HepG2 (cell line): ENCODE data around the gene NFATC2. TPM values are rescaled to one million over a fixed set of nuclear protein-coding genes. Genes with fewer than 3 reads are reported as not detected.

Source experiments
- ATAC-seq: fragments of 200-7000 bp; cut with Tn5 transposase; 3 replicates; pipeline ENCODE4 v1.9.1; 2020; ENCODE audit warnings: mild to moderate bottlenecking, moderate library complexity
- BruUV-seq: library from RNA; stranded (reverse); fragments of 400-500 nt; replicated peaks from 2 replicates; lab custom pipeline; 2021; lab: Mats Ljungman, UMichigan
- CTCF ChIA-PET: fragments of 300-600 bp; formaldehyde crosslinking; extraction: SDS; loops from one replicate; lab custom pipeline; 2021; ENCODE audit warnings: low total read pairs, inconsistent platforms, low intra/inter-chr PET ratio; lab: Yijun Ruan, JAX
- POLR2A ChIA-PET: fragments of 350-600 bp; sonication (Branson Sonifier 250); formaldehyde crosslinking; loops from one replicate; lab custom pipeline; 2020; ENCODE audit warnings: antibody characterized with exemption, inconsistent platforms; lab: Yijun Ruan, JAX
- DNase-seq: peaks from one replicate; pipeline ENCODE4 v3.0.0-alpha.2; 2015; ENCODE audit warnings: low spot score
- FAIRE-seq: peaks from 3 replicates; lab custom pipeline; 2011; peaks lifted over from hg19 to GRCh38; lab: Jason Lieb, UNC
- H2AFZ ChIP-seq: one replicate; pipeline ENCODE4 v1.6.1; 2011; ENCODE audit warnings: low read length, inconsistent platforms
- H3K27ac ChIP-seq: fragments of 300-600 bp; 3 replicates; pipeline ENCODE4 v1.8.0; 2011; ENCODE audit warnings: mixed run types, mild to moderate bottlenecking, mixed read lengths, low read length, inconsistent platforms; ENCODE audit not compliant: insufficient read depth; ENCODE audit errors: extremely low read length
- H3K27me3 ChIP-seq, 2 experiments: fragments of 200-600 bp in 1 of 2; 2 replicates in 1 of 2; 3 replicates in 1 of 2; pipeline versions ENCODE4 v1.6.0 to v1.8.0; 2011; ENCODE audit warnings: low read length in 2 of 2, mild to moderate bottlenecking in 2 of 2, moderate library complexity in 2 of 2, inconsistent platforms in 1 of 2; ENCODE audit not compliant: insufficient read depth in 2 of 2, control insufficient read depth in 1 of 2
- H3K36me3 ChIP-seq, 2 experiments: fragments of 200-600 bp in 1 of 2; replicated peaks in 1 of 2; 2 replicates in 1 of 2; 3 replicates in 1 of 2; pipeline versions ENCODE4 v1.5.1 to v1.8.0; 2011; ENCODE audit warnings: low read length in 2 of 2, inconsistent platforms in 1 of 2; ENCODE audit not compliant: insufficient read depth in 2 of 2, control insufficient read depth in 1 of 2
- H3K4me1 ChIP-seq: 2 replicates; pipeline ENCODE4 v1.5.1; 2012; ENCODE audit warnings: low read length, inconsistent platforms; ENCODE audit not compliant: insufficient read depth
- H3K4me2 ChIP-seq: 2 replicates; pipeline ENCODE4 v1.6.0; 2011; ENCODE audit warnings: low read depth, low read length, inconsistent platforms
- H3K4me3 ChIP-seq, 3 experiments: fragments of 200-600 bp in 1 of 3; sonication (generic), shearing (Covaris generic) in 1 of 3; replicated peaks in 1 of 3; 2 replicates each; pipeline ENCODE4 v1.5.1; 2011 to 2016; ENCODE audit warnings: low read length in 3 of 3, inconsistent platforms in 2 of 3, low read depth in 2 of 3, mild to moderate bottlenecking in 2 of 3, control low read depth in 1 of 3, mixed read lengths in 1 of 3; ENCODE audit not compliant: insufficient read depth in 1 of 3
- H3K79me2 ChIP-seq: one replicate; pipeline ENCODE4 v1.6.1; 2011; ENCODE audit warnings: low read length, inconsistent platforms; ENCODE audit not compliant: insufficient read depth
- H3K9ac ChIP-seq: 2 replicates; pipeline ENCODE4 v1.6.0; 2011; ENCODE audit warnings: mild to moderate bottlenecking, low read depth, low read length, inconsistent platforms; ENCODE audit not compliant: insufficient read depth
- H3K9me3 ChIP-seq: 2 replicates; pipeline ENCODE4 v1.5.1; 2012; ENCODE audit warnings: mild to moderate bottlenecking, low read length
- H4K20me1 ChIP-seq: 2 replicates; pipeline ENCODE4 v1.6.0; 2011; ENCODE audit warnings: inconsistent platforms, mild to moderate bottlenecking, low read length, moderate library complexity; ENCODE audit not compliant: insufficient read depth
- FOSL1 ChIP-seq: sonication (generic); formaldehyde crosslinking; IDR thresholded peaks from 2 replicates; pipeline ENCODE4 v1.9.0; 2021; ENCODE audit warnings: missing genetic modification reagents, borderline replicate concordance
- MXD4 ChIP-seq: IDR thresholded peaks from 2 replicates; pipeline ENCODE4 v1.6.1; 2016; ENCODE audit warnings: mild to moderate bottlenecking, missing biosample characterization, missing genetic modification reagents
- ONECUT2 ChIP-seq: sonication (generic); formaldehyde crosslinking; IDR thresholded peaks from 2 replicates; pipeline ENCODE4 v1.4.0; 2020; ENCODE audit warnings: missing genetic modification reagents
- POLR2AphosphoS5 ChIP-seq: IDR thresholded peaks from 2 replicates; pipeline ENCODE4 v1.6.1; 2012; ENCODE audit warnings: low read depth, low read length
- ZNF264 ChIP-seq: sonication (generic); formaldehyde crosslinking; IDR thresholded peaks from 2 replicates; pipeline ENCODE4 v1.4.0; 2020; ENCODE audit warnings: missing genetic modification reagents
- ZNF788 ChIP-seq: sonication (generic); formaldehyde crosslinking; IDR thresholded peaks from 2 replicates; pipeline ENCODE4 v1.5.0; 2020; ENCODE audit warnings: mild to moderate bottlenecking, missing genetic modification reagents, borderline replicate concordance
- ZNF841 ChIP-seq: sonication (generic); formaldehyde crosslinking; IDR thresholded peaks from 2 replicates; pipeline ENCODE4 v1.8.1; 2023; ENCODE audit warnings: missing genetic modification reagents, borderline replicate concordance
- WGBS: methylation state at CpG from one replicate; pipeline ENCODE4 v1.1.6; 2017; ENCODE audit warnings: low lambda C conversion rate; 5-methylcytosine and 5-hydroxymethylcytosine counted together
- in situ Hi-C: cut with HindIII; loops from 2 replicates; pipeline ENCODE4 v1.10.0; 2017; ENCODE audit warnings: low pct_unique_long_range_greater_than_20kb; ENCODE audit not compliant: extremely low pct_ligation_motif_present
- intact Hi-C: fragments of 100-400 bp; cut with micrococcal nuclease; formaldehyde crosslinking; loops from one replicate; pipeline ENCODE4 v1.10.0; 2022; ENCODE audit not compliant: unreplicated experiment
- polyA plus RNA-seq, 8 experiments: library from polyadenylated mRNA; depleted of rRNA in 3 of 8; stranded (reverse) in 7 of 8; unstranded in 1 of 8; fragments of >200 nt; fragmentation: Illumina TruSeq in 4 of 8; extraction: Trizol in 4 of 8; gene quantifications; 2 replicates each; pipeline versions ENCODE4 v1.2.1 to v1.2.3, GENCODE V29; 2011 to 2016; ENCODE audit warnings: low read depth in 4 of 8, missing spikeins in 1 of 8, mixed read lengths in 1 of 8; ENCODE audit not compliant: insufficient read depth in 1 of 8
- total RNA-seq, 5 experiments: library from RNA; depleted of rRNA; stranded (reverse); fragments of >200 nt; fragmentation: Illumina TruSeq; extraction: Trizol; gene quantifications; 2 replicates each; pipeline ENCODE4 v1.2.3, GENCODE V29; 2016; ENCODE audit warnings: low read depth in 1 of 5
- TF ChIP-seq, protein P1 (sequence below): sonication (generic); formaldehyde crosslinking; IDR thresholded peaks from 2 replicates; pipeline ENCODE4 v1.5.0; 2020; ENCODE audit warnings: mild to moderate bottlenecking, missing genetic modification reagents, borderline replicate concordance
- TF ChIP-seq, protein P2 (sequence below): sonication (generic); formaldehyde crosslinking; IDR thresholded peaks from 2 replicates; pipeline ENCODE4 v1.4.0; 2020; ENCODE audit warnings: missing genetic modification reagents
- TF ChIP-seq, protein P3 (sequence below): sonication (generic); formaldehyde crosslinking; IDR thresholded peaks from 2 replicates; pipeline ENCODE4 v1.4.0; 2020; ENCODE audit warnings: missing genetic modification reagents

NFATC2 gene
- total and polyA plus RNA-seq, 2 of the 13 experiments (the other 11 are each of a cell fraction or from before 2014, with no cell fraction given): 1.9 to 3.3 TPM

DNA sequence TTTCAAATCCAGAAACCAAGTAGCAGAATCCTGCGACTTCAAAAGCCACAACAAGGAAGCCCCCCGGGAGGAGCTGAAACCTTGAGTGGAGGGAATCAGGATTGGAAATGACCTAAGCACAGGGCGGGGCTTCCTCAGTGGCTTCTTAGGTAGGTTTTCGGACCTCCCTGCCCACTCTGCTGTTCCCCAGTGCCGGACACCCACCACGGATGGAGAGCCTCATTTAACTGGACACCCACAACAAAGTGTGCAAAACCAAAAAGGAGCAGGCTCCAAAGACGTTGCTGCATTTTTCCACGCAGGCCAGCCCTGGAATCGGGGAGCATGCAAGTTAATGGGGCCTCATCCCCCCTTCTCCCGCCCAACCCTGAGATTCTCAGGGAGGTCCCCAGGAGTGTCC, 144.4 kb downstream of the NFATC2 start (continued):
- TF ChIP-seq, protein P1, sequence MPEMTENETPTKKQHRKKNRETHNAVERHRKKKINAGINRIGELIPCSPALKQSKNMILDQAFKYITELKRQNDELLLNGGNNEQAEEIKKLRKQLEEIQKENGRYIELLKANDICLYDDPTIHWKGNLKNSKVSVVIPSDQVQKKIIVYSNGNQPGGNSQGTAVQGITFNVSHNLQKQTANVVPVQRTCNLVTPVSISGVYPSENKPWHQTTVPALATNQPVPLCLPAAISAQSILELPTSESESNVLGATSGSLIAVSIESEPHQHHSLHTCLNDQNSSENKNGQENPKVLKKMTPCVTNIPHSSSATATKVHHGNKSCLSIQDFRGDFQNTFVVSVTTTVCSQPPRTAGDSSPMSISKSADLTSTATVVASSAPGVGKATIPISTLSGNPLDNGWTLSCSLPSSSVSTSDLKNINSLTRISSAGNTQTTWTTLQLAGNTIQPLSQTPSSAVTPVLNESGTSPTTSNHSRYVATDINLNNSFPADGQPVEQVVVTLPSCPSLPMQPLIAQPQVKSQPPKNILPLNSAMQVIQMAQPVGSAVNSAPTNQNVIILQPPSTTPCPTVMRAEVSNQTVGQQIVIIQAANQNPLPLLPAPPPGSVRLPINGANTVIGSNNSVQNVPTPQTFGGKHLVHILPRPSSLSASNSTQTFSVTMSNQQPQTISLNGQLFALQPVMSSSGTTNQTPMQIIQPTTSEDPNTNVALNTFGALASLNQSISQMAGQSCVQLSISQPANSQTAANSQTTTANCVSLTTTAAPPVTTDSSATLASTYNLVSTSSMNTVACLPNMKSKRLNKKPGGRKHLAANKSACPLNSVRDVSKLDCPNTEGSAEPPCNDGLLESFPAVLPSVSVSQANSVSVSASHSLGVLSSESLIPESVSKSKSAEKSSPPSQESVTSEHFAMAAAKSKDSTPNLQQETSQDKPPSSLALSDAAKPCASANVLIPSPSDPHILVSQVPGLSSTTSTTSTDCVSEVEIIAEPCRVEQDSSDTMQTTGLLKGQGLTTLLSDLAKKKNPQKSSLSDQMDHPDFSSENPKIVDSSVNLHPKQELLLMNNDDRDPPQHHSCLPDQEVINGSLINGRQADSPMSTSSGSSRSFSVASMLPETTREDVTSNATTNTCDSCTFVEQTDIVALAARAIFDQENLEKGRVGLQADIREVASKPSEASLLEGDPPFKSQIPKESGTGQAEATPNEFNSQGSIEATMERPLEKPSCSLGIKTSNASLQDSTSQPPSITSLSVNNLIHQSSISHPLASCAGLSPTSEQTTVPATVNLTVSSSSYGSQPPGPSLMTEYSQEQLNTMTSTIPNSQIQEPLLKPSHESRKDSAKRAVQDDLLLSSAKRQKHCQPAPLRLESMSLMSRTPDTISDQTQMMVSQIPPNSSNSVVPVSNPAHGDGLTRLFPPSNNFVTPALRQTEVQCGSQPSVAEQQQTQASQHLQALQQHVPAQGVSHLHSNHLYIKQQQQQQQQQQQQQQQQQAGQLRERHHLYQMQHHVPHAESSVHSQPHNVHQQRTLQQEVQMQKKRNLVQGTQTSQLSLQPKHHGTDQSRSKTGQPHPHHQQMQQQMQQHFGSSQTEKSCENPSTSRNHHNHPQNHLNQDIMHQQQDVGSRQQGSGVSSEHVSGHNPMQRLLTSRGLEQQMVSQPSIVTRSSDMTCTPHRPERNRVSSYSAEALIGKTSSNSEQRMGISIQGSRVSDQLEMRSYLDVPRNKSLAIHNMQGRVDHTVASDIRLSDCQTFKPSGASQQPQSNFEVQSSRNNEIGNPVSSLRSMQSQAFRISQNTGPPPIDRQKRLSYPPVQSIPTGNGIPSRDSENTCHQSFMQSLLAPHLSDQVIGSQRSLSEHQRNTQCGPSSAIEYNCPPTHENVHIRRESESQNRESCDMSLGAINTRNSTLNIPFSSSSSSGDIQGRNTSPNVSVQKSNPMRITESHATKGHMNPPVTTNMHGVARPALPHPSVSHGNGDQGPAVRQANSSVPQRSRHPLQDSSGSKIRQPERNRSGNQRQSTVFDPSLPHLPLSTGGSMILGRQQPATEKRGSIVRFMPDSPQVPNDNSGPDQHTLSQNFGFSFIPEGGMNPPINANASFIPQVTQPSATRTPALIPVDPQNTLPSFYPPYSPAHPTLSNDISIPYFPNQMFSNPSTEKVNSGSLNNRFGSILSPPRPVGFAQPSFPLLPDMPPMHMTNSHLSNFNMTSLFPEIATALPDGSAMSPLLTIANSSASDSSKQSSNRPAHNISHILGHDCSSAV (CRISPR knock-in tag): no peak
- TF ChIP-seq, all 625 proteins: peak for 0

DNA sequence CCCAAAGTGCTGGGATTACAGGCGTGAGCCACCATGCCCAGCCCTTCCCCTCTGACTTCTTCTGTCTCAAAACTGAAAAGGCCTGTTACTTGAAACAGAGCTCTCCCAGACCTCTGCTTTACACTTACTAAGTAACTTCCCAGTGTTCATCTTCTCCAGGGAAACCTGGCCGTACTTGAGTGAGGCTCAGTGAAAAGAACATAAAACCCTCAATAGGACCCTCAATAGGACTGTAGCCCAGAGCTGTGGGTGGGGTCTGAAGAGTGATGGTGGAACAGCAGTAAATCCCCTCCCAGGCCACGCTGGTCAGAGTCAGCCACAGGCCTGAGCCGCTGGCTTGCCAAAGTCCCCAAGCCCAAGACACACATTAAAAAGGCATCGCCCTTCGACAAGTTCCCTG, 145.4 kb downstream of the NFATC2 start:
- no peak overlapping the region for H3K27ac ChIP-seq
- intact Hi-C loops (no loop called here), in situ Hi-C loops (no loop called here)
- no peaks in the 10 kb centered on the region for H3K27me3 ChIP-seq
- no peaks in the 10 kb centered on the region for H3K4me1 ChIP-seq
- no peak overlapping the region for H3K9ac ChIP-seq
- peaks cover 1 to 14% of the 10 kb centered on the region in 2 experiments; a peak in 1 of 5 replicates for H3K36me3 ChIP-seq
- ATAC-seq (no peak), FAIRE-seq (no peak), DNase-seq (no peak)
- no peak overlapping the region for H2AFZ ChIP-seq
- no peaks in the 10 kb centered on the region for H4K20me1 ChIP-seq
- H3K4me3 ChIP-seq: no peak overlapping the region
- no TSS peak for BruUV-seq
- ChIA-PET CTCF (no interaction called here), POLR2A (no interaction called here)
- no peaks in the 10 kb centered on the region for H3K9me3 ChIP-seq
- WGBS: 96% methylated on average over 6 of the region's 6 CpGs
- H3K4me2 ChIP-seq: no peak overlapping the region
- no peaks in the 10 kb centered on the region for H3K79me2 ChIP-seq
- TF ChIP-seq ZNF264 (CRISPR knock-in tag): no peak
- TF ChIP-seq ONECUT2 (CRISPR knock-in tag): no peak
- no peak for TF ChIP-seq POLR2AphosphoS5
- TF ChIP-seq, protein P2, sequence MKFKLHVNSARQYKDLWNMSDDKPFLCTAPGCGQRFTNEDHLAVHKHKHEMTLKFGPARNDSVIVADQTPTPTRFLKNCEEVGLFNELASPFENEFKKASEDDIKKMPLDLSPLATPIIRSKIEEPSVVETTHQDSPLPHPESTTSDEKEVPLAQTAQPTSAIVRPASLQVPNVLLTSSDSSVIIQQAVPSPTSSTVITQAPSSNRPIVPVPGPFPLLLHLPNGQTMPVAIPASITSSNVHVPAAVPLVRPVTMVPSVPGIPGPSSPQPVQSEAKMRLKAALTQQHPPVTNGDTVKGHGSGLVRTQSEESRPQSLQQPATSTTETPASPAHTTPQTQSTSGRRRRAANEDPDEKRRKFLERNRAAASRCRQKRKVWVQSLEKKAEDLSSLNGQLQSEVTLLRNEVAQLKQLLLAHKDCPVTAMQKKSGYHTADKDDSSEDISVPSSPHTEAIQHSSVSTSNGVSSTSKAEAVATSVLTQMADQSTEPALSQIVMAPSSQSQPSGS (CRISPR knock-in tag): no peak
- no peak for TF ChIP-seq FOSL1 (CRISPR knock-in tag)
- TF ChIP-seq ZNF788 (CRISPR knock-in tag): no peak
- TF ChIP-seq, protein P3, sequence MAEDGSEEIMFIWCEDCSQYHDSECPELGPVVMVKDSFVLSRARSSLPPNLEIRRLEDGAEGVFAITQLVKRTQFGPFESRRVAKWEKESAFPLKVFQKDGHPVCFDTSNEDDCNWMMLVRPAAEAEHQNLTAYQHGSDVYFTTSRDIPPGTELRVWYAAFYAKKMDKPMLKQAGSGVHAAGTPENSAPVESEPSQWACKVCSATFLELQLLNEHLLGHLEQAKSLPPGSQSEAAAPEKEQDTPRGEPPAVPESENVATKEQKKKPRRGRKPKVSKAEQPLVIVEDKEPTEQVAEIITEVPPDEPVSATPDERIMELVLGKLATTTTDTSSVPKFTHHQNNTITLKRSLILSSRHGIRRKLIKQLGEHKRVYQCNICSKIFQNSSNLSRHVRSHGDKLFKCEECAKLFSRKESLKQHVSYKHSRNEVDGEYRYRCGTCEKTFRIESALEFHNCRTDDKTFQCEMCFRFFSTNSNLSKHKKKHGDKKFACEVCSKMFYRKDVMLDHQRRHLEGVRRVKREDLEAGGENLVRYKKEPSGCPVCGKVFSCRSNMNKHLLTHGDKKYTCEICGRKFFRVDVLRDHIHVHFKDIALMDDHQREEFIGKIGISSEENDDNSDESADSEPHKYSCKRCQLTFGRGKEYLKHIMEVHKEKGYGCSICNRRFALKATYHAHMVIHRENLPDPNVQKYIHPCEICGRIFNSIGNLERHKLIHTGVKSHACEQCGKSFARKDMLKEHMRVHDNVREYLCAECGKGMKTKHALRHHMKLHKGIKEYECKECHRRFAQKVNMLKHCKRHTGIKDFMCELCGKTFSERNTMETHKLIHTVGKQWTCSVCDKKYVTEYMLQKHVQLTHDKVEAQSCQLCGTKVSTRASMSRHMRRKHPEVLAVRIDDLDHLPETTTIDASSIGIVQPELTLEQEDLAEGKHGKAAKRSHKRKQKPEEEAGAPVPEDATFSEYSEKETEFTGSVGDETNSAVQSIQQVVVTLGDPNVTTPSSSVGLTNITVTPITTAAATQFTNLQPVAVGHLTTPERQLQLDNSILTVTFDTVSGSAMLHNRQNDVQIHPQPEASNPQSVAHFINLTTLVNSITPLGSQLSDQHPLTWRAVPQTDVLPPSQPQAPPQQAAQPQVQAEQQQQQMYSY (CRISPR knock-in tag): no peak
- no peak for TF ChIP-seq ZNF841
- no peak for TF ChIP-seq MXD4 (CRISPR knock-in tag)
